ENCODE results near the gene E2F4. TPM values are rescaled to one million over a fixed set of nuclear protein-coding genes. Genes with fewer than 3 reads are reported as not detected.

E2F4 gene
- total and polyA plus RNA-seq, 2 of the 8 experiments (the other 6 are each of a cell fraction or from before 2014, with no cell fraction given), result 79.9 to 157 TPM

- no peak overlapping the region for H3K23ac ChIP-seq (ENCODE audit: insufficient read length)
- peaks cover 11 to 35% (median 26%) of the 10 kb centered on the region in 4 experiments; a peak in 6 of 8 replicates for H3K36me3 ChIP-seq (ENCODE audit: control insufficient read depth in 2 of 4, insufficient read depth in 4 of 4, low read length in 3 of 4)
- H3K18ac ChIP-seq (ENCODE audit: extremely low read depth, low read length), result no peak overlapping the region
- no peak overlapping the region for H2AFZ ChIP-seq (ENCODE audit: low read length)
- H3K56ac ChIP-seq (replicated peaks; ENCODE audit: insufficient read length, low read depth, low read length), result no peak overlapping the region
- H2BK5ac ChIP-seq (ENCODE audit: low read depth, low read length), result no peak overlapping the region
- FAIRE-seq (no peak), DNase-seq (ENCODE audit: low read depth in 1 of 2, low spot score in 2 of 2) (no peak)
- H4K20me1 ChIP-seq (replicated peaks in 1 of 2; ENCODE audit: control insufficient read depth in 1 of 2, insufficient read depth in 2 of 2, low read length in 2 of 2), result peaks cover 3 to 20% of the 10 kb centered on the region in 2 experiments
- no peak overlapping the region for H2BK12ac ChIP-seq (ENCODE audit: low read depth, low read length)
- H3K9ac ChIP-seq (replicated peaks in 1 of 4; ENCODE audit: extremely low read depth in 1 of 4, low read depth in 3 of 4, low read length in 3 of 4), result no peak overlapping the region
- TF ChIP-seq, protein P1, sequence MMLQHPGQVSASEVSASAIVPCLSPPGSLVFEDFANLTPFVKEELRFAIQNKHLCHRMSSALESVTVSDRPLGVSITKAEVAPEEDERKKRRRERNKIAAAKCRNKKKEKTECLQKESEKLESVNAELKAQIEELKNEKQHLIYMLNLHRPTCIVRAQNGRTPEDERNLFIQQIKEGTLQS (IDR thresholded peaks at IDR 0.05; ENCODE audit: insufficient read depth, low read depth, low read length), result no peak
- TF ChIP-seq YY1 (IDR thresholded peaks at IDR 0.05; ENCODE audit: low read depth, low read length) (no peak), ZNF274 (IDR thresholded peaks at IDR 0.05; ENCODE audit: borderline replicate concordance, extremely low read depth, low read length) (no peak), CREB1 (IDR thresholded peaks at IDR 0.05) (no peak), EP300 (IDR thresholded peaks at IDR 0.05; ENCODE audit: borderline replicate concordance in 1 of 2, low read depth in 2 of 2, low read length in 2 of 2) (no peak), GTF2F1 (IDR thresholded peaks at IDR 0.05; ENCODE audit: borderline replicate concordance, low read depth, low read length) (no peak), USF2 (IDR thresholded peaks at IDR 0.05; ENCODE audit: low read length) (no peak), RAD21 (IDR thresholded peaks at IDR 0.05 in 1 of 2, conservative IDR thresholded peaks at IDR 0.05 in 1 of 2; ENCODE audit: low read depth in 2 of 2, low read length in 2 of 2) (0 out of 4 replicates have a peak, but pooled peaks of 1 of the 2 experiments have one; percentile 12)
- H4K8ac ChIP-seq (ENCODE audit: extremely low read depth, insufficient read depth, low read length), result no peak overlapping the region
- H3K4me3 ChIP-seq (ENCODE audit: extremely low read depth in 1 of 4, insufficient read depth in 2 of 4, low read depth in 3 of 4, low read length in 4 of 4), result no peak overlapping the region
- H2BK15ac ChIP-seq (ENCODE audit: low read length), result no peak overlapping the region
- no peaks in the 10 kb centered on the region; a peak in 1 of 4 replicates for H3K9me3 ChIP-seq (ENCODE audit: insufficient read depth in 2 of 2, low read depth in 1 of 2, low read length in 1 of 2)
- H3K79me1 ChIP-seq (ENCODE audit: low read depth, low read length), result no peaks in the 10 kb centered on the region
- no peak overlapping the region for H4K5ac ChIP-seq (ENCODE audit: insufficient read length, low read depth, low read length)
- POLR2A ChIA-PET (ENCODE audit: partially characterized antibody), result no interaction called here
- H3K79me2 ChIP-seq (ENCODE audit: control insufficient read depth in 1 of 2, insufficient read depth in 2 of 2, low read length in 2 of 2), result no peaks in the 10 kb centered on the region
- no peak overlapping the region for H2BK120ac ChIP-seq (replicated peaks; ENCODE audit: low read depth, low read length)
- H4K91ac ChIP-seq (replicated peaks; ENCODE audit: insufficient read length, low read length), result no peak overlapping the region
- H2AK5ac ChIP-seq (ENCODE audit: low read depth, low read length), result no peak overlapping the region
- peaks cover 13% of the 10 kb centered on the region; the same call in 1 of the 2 replicates for H3K23me2 ChIP-seq (ENCODE audit: low read depth, low read length)
- no peak overlapping the region for H3K27ac ChIP-seq (ENCODE audit: low read depth, low read length)
- no peak overlapping the region for H2BK20ac ChIP-seq (ENCODE audit: low read length)
- no peak overlapping the region for H3K14ac ChIP-seq (ENCODE audit: insufficient read length)
- CTCF ChIA-PET (ENCODE audit: partially characterized antibody), result interaction anchor here (0.6 to 3.1 kb wide), 4 partner anchors 8 to 129 kb away, joined by 3 to 12 read pairs (median 4); no protein-coding TSS in a partner anchor
- H3K4ac ChIP-seq (replicated peaks; ENCODE audit: insufficient read length, low read depth, low read length), result no peak overlapping the region
- peaks cover 3 to 16% (median 8%) of the 10 kb centered on the region in 4 experiments for H3K27me3 ChIP-seq (replicated peaks in 1 of 4; ENCODE audit: control insufficient read depth in 3 of 4, extremely low read depth in 1 of 4, insufficient read depth in 3 of 4, low read length in 3 of 4)
- peaks cover 0 to 10% (median 8%) of the 10 kb centered on the region in 4 experiments; a peak in 5 of 7 replicates for H3K4me1 ChIP-seq (replicated peaks in 1 of 4; ENCODE audit: control insufficient read depth in 3 of 4, insufficient read depth in 4 of 4, low read length in 3 of 4)
- no peak overlapping the region for H3K4me2 ChIP-seq (ENCODE audit: insufficient read depth in 1 of 2, low read depth in 2 of 2, low read length in 2 of 2)
- WGBS, 2 experiments (ENCODE audit: extremely low coverage in 1 of 2, insufficient coverage in 1 of 2, insufficient read length in 1 of 2, insufficient replicate concordance in 2 of 2, low coverage in 1 of 2, low lambda C conversion rate in 2 of 2, missing lambda C conversion rate in 1 of 2), result 92% methylated on average over 7 of the region's 7 CpGs; no CpG with 5 or more reads in 1 of the 2 experiments
Observed at GRCh38 chr16:67146523-67147357, 45.2 kb upstream of the E2F4 start.
